ENCODE measurements around the gene EPHB2.

Gene EPHB2

DNA sequence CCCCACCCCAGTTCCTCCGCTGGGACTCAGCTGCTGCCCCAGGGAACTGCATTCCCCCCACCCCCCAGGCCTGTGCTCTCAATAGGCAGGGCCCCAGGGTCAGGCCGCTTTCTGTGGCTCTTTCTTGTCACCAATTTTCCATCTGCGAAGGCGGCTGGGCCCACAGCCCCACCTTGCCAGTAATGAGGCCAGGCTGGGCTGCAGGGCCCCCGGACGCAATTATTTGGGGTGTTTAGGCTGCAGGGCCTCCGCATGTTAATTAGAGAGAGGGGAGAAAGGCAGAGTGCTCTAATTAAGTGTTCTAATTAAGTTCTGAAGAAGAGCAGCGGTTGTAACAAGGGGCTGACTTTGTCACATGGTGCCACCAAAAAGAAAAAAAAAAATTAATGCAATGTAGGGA is 71.8 kb downstream of the EPHB2 start:
- DNase-seq = no peak

DNA sequence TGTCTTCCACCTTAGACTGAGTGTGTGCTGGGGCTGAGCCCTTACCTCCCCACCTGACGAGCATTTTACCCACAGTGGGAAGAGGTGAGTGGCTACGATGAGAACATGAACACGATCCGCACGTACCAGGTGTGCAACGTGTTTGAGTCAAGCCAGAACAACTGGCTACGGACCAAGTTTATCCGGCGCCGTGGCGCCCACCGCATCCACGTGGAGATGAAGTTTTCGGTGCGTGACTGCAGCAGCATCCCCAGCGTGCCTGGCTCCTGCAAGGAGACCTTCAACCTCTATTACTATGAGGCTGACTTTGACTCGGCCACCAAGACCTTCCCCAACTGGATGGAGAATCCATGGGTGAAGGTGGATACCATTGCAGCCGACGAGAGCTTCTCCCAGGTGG is 73.7 kb downstream of the EPHB2 start:
- no peak for DNase-seq

DNA sequence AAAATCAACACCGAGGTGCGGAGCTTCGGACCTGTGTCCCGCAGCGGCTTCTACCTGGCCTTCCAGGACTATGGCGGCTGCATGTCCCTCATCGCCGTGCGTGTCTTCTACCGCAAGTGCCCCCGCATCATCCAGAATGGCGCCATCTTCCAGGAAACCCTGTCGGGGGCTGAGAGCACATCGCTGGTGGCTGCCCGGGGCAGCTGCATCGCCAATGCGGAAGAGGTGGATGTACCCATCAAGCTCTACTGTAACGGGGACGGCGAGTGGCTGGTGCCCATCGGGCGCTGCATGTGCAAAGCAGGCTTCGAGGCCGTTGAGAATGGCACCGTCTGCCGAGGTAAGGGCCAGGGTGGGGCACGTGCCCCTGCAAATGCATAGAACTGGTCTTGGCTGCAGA is 74.1 kb downstream of the EPHB2 start:
- DNase-seq = no peak

DNA sequence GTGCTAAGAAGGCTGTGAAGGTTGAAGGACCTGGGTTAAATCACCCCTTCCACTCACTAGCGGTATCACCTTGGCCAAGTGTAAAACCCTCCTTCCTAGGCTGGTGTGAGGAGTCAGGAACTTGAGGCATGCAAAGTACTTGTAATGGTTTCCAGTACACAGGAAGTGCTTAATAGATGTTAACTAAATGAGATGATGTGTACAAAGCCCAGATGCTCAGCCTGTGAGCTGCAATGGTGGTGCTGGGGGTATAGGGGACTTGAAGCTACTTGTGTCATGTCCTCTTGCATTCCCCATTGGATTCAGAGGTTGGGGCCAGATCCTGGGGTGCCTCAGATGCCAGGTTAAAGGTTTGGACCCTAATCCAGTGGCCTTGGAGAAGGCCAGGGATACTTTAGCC is 75.5 kb downstream of the EPHB2 start:
- no peak for DNase-seq

DNA sequence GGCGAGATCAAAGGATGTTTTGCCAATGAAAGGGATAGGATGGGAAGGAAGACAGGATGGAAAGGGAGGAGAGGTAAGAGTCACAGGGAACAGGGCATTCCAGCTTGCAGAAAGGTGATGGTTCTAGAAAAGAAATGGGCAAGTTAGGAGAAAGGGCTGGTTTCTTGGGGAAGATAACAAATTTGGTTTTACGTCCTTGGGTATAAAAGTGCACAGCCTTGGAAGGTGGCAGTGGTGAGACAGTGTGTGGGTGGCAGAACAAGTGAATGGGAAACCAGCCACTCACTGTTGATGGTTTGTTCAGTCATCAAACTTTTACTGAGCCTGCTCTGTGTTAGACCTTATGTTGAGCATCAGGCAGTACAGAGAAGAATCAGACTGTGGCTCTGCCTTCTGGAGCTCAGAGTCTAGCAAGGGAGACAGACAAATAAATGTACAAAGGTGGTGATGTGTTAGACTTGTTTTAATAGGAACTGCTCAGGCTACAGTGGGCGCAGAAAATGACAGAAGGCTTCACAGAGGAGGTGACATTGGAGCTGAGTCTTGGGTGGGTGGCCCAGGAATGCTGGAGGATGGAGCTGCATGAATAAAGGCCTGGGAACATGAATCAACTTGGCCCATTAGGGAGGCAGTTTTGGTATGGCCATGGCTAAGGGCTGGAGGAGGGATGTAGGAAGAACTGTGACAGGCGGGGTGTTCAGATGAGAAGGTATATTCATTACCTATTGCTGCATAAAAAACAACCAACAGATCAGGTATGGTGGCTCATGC is 76.3 kb downstream of the EPHB2 start:
- DNase-seq = no peak

DNA sequence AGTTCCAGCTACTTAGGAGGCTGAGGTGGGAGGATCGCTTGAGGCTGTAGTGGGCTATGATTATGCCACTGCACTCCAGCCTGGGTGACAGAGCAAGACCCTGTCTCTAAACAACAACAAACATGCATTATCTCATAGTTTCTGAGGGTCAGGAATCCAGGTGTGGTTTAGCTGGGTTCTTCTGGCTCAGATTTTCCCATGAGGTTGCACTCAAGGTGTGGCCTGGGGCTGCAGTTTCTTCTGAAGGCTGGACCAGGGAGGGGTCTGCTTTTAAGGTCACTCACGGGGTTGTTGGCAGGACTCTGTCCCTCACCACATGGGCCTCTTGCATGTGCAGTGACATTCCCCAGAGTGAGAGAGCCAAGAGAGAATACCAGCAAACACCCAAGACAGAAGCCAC is 77.0 kb downstream of the EPHB2 start:
- DNase-seq = no peak

DNA sequence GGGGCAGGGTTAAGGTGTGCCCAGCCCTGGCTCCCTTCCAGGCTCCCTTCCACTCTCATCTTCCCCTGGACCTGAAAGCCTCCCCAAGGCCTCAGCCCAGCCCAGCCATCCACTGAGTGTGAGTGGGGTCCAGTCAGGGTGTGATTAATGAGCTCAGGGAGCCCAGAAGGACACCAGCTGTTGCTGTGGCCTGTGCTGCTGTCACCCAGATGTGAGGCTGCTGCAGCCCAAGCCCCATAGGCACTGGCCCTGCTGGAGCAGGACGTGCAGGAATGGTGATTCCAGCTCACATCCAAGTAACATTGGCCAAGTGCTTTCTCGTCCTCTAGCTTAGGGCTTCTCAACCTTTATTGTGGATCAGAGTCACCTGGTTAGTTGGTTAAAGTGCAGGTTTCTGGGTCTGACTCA is 77.6 kb downstream of the EPHB2 start:
- no peak for DNase-seq

DNA sequence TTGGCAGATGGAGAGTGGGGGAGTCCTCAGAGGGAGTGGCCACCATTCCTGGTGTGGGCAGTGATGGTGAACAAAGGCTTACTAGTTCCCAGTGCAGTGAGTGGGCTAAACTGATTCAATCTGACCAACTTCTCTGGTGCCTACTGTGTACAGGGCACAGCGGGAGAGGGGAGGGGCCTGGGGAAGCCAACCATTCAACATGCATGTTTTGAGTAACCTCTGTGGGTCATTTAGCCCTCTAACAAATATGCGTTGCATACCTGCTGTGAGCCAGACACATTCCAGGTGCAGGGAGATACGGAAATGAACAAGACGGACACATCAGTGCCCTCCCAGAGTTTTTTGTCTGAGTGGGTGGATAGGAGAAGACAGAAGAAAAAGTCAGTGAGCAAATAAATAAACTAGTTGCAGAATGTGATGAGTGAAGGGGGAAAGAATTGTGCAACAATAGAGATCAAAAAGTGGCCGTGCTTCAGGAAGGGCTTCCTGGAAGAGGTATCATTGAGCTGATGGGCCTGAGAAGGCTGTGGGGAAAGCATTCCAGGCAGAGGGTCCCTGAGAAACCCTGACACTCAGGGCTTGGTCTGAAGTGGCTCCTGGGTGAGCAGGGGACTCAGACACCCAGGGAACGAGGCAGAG is 78.8 kb downstream of the EPHB2 start:
- DNase-seq = no peak

DNA sequence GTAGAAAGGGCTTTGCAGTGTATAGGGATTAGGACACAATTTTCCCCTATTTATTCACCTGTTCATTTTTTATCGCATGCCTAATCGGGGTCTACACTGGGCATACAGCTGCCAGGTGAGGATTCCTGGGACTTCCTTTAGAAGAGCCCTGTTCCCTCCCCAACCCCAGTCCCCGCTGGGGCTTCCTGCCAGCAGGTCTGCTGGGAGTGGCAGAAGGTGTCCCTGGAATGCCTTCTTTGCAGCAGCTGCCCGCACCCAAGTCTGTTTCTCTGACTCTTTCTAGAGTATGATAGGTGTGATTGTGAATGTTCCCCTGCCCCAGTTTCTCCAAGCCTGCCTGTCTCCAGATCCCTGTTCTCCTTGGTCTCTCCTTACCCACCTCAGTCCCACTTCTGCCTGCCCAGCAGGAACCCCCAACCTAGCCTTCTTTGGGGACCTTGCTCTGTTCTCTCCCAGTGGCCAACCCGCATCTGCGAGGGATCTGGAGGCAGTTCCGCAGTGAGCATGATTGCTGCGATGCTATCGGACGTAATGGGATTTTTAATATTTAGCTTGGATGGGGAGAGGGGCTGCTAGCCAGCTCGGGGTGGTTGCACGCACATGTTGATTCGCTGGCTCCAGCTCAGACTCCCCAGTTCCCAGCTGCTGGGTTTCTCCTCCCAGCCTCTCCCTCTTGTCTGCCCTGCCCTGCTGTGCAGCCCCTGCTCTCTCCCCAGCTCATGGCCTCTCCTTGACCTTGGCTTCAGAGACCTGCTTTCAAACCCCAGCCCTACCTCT is 79.8 kb downstream of the EPHB2 start:
- DNase-seq = no peak

DNA sequence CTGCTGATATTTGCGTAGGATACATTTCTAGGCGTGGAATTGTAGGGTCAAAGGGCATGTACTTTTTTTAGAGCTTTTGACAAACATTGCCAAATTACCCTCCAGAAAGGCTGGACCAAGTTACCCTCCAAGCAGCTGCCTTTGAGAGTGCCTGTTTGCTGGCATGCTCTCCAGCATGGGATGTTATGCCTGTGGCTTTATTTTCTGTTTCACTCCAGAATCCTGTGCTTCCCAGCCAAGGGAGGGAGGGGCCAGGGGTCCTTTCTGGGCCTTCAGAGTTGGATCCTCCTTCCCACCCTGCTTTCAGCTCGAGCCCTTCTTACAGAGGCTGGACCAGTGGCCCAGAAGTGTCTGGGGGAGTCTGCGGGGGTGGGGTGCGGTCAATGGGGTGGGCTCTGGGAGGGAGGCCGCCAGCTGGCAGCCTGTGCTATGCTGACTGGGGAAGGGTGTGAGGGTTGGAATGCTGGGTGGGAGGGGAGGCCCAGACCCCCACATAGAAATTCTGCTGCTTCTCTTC is 81.2 kb downstream of the EPHB2 start:
- DNase-seq = no peak

DNA sequence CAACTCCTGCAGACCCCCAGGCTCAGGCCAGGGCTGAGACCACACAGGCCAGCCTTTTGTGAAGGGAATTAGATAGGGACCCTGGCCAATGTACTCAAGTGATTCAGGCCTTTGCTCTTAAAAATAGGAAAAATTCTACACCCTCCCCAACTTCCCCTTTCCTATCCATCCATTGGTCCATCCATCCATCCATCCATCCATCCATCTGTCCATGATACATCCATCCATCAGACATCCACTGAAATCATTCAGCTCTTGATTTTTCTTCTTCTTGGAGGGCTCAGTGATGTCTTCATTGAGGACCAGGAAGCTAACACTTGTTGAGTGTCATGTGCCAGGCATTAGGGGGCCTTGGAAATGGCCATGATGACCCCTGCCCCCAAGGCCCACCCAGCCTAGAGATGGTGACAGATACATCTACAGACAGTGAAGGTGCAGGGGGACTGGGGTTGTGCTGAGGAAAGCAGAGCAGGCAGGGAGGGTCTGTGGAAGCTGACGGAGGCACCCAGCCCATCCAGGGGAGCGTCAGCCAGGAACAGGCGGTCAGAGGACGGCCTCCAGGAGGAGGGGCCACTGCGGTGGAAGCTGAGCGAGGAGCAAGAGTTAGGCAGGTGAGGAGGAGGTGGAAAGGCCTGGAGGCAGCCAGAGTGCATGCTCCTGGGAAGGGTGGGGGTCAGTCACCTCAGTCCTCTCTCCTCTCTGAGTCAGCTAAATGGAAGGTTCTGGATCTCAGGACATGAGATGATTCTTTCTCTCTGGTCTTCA is 81.9 kb downstream of the EPHB2 start:
- no peak for DNase-seq

DNA sequence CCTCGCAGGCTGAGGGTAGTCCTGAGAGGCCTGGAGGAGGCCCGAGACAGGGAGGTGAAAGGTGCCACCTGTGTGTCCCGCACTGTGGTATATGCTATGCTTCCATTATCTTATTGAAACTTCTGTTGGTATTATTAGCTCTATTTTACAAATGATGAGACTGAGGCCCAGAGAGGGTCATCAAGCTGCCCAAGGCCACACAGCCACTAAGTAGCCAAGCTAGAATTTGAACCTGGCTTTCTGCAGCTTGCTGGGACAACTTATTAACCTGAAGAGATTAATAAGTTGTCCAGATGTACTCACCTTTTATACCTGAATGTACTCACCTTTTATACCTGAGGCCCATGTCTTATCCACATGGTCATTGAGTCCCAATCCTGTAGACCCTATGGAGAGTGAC is 83.0 kb downstream of the EPHB2 start:
- DNase-seq = no peak

DNA sequence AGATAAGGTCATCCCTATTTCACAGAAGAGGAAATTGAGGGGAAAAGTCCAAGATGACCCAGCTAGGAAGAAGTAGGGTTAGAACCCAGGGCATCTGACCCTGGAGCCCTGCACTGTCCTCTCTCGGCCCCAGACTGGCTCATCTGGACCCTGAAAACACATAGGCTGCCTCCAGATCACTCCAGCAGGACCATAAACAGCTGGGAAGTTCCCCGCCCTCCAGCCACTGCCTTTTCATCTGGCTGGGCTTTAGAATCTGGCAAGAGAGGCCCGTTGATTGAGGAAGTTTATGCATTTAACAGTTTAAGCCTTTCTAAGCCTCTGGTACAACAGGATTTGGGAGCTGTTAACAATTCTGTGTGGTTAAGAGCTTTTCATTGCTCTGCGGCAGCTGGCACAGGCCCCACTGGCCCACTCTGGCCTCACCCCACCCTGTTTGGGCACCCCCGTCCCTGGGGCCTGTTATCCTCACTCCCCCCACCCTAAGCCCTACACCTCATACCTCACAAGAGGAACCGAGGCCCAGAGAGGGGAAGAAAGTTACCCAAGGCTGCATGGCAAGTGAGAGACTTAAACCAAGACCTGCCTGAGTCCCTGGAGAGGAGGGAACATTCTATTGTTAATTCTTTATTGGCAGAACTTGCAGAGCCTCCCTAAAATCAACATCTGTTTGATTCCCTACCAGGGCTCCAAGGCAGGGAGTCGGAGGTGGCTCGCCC is 84.2 kb downstream of the EPHB2 start:
- no peak for DNase-seq

DNA sequence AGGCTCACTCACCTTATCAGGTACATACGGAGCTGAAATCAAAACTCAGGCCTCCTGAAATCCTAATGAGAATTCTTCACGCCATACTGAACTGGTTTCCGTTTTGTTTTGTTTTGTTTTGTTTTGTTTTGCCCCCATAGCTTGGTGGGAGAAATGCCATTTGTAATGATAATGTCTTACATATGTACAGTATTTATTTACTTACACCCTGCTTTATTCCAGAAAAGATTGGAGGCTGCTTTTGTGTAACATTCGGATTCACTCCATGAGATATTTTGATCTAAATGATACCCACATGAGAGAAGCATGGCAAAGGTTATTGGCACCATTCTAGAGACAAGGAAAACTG is 84.7 kb downstream of the EPHB2 start:
- DNase-seq = no peak

DNA sequence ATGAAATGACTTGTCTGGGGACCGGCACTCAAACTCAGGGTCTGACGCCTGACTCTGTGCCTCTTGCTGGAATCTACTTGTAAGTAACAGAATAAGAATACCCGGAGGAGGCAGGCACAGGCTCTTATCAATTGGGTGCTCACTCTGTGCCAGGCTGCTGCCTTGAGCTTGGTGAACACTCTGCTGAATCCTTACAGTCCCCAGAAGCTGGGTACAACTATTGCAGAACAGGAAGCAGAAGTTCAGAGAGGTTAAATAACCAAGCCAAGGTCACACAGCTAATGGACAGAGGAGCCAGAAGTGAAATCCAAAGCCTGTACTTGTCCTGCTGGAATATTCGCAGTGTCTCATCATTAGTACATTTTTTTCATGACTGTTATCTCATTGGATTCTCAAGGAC is 86.0 kb downstream of the EPHB2 start:
- DNase-seq = no peak

DNA sequence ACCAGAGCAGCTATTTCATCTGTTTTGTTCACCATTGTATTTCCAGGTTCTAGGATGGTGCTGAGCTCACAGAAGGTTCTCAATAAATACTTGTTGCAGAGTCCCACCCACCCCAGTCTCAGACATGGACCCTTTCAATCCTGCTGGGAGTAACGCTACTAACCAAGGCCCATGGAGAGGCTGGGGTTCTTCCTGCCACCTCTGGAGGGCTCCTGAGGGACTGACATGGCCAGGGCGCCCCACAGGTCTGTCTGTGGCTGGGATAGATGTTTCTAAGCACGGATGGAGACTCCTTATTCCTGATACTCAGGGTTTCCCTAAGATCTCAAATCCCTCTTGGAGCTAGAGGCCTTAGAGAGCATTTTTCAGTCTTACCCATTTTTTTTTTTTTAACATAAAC is 87.4 kb downstream of the EPHB2 start:
- no peak for DNase-seq

DNA sequence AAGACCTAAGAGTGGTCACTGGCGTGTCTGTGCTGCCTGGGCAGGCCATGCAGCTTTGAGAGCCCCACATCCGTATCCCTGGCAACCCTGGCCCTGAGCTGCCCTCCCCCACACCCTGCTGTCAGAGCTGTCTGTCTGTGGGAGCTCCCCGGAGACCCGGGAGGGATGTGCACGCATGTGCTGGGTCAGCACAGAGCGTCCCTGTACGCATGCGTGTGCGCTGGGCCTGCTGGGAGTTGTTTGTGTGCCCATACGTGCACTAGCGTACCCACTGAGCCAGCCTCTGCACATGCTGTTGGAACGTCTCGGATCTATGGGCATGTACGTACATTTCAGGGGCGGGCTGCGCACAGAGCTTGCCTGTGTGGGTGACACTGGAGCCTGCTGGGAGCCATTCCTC is 89.3 kb downstream of the EPHB2 start:
- peak in 1 of 2 donors; percentile 27 for DNase-seq

DNA sequence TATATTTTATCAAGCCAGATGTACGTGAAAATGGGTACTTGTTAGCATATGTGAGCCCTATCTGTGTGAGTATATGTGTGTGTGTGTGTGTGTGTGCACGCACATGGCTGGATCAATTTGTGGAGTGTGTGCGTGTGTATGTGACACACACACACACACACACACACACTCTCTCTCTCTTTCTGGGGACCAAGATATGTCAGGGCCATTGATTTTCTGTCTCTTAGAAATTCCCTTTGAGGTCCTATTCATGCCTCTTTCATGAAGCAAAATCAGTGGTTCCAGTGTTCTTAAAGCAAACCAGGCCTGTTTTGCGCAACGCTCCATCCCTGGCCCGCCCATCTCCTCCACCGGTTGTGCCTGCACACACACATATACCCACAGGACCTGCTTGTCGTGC is 90.0 kb downstream of the EPHB2 start:
- no peak for DNase-seq

DNA sequence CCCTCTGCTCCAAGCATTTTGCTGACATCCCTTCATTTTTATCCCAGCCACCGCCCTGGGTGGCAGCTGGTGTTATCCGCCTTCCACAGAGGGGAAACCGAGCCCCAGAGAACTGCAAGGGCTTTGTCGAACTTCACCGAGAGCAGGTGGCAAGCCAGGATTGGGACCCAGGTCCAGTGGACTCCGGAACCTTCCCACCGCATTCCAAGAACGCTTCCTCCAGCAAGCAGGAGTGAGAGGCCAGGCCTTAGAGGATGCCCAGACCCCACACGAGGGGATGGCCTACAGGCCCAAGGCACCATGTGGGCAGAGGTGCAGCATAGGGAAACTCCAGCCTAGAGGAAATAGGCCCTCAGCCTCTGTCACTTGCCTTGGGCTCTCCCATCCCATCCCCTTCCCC is 90.7 kb downstream of the EPHB2 start:
- DNase-seq = no peak

DNA sequence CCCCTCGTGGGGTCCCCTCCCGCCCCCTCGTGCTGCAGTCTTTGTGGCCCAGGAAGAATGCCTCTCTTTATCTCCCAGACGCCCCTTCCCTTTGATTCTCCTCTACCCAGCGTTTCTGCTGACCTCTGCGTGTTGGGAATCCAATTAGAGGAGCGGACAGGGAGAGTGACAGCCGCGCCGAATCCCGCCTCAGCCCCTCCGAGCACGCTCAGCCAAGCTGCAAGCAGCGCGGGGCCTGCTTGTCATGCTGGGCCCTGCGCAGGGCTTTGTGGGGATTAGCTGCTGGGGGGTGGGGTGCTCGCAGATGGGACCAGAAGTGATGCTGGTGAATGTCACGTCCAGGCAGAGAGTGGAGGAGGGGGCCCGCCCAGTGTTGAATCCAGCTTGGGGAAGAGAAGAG is 91.1 kb downstream of the EPHB2 start:
- no peak for DNase-seq

DNA sequence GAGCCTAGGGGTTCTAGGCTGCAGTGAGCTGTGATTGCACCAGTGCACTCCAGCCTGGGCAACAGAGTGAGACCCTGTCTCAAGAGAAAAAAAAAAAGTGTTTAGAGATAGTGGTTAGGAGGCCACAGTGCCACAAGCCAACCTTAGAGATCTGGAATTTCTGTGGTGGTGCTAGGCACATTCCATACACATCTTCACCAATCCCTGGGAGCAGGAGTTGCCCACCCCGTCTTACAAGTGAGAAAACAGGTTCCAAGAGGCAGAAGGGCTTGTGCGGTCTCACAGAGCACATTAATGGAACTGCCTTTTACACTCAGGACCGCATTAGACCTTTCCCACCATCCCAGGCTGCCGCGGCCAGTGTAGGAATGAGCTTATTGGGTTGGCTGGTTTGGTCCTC is 93.2 kb downstream of the EPHB2 start:
- DNase-seq = no peak

DNA sequence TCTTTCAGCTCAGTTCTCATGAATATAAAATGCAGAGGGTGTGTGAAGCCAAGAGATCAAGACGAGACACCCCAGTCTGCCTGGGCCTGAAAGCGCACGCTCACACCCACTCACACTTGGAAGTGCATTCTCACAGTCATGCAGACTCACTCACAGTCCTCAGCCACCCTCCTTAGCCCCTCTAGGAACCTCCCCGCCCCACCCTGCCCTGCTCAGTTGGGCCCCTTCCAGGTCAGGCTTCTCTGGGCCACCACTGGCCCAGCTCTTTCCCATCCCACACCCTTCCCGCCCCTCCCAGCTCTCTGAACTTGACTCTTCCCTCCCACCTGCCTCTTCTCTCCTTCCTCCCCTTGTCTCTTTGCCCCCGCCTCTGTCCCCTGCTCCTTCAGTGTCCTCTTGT is 93.8 kb downstream of the EPHB2 start:
- DNase-seq = no peak

Data from hippocampal formation (tissue), 2 donors.